IMR-90 (cell line): ENCODE results near the gene PRC1. TPM values are rescaled to one million over a fixed set of nuclear protein-coding genes. Genes with fewer than 3 reads are reported as not detected.

Experiments
- ATAC-seq: fragments of 200-7000 bp; cut with Tn5 transposase; 2 replicates; pipeline ENCODE4 v1.9.1; 2020; ENCODE audit warnings: low read depth, mild to moderate bottlenecking, moderate library complexity
- BruUV-seq: library from RNA; stranded (reverse); fragments of 400-500 nt; replicated peaks from 2 replicates; lab custom pipeline; 2021; lab: Mats Ljungman, UMichigan
- CTCF ChIA-PET: fragments of 300-600 bp; formaldehyde crosslinking; extraction: SDS; loops from one replicate; lab custom pipeline; 2021; ENCODE audit warnings: antibody characterized with exemption; lab: Yijun Ruan, JAX
- POLR2A ChIA-PET: fragments of 300-600 bp; sonication (Branson Sonifier 250); formaldehyde crosslinking; loops from one replicate; lab custom pipeline; 2022; ENCODE audit warnings: antibody characterized with exemption; ENCODE audit not compliant: unreplicated experiment; lab: Charles Lee
- DNase-seq: peaks from one replicate; pipeline ENCODE4 v3.0.0; 2013
- H2AFZ ChIP-seq: replicated peaks from 2 replicates; pipeline ENCODE3; 2013; ENCODE audit warnings: low read length, mild to moderate bottlenecking; ENCODE audit not compliant: poor library complexity
- H2AK5ac ChIP-seq: 2 replicates; pipeline ENCODE4 v1.6.1; 2013; ENCODE audit warnings: low read depth, low read length, inconsistent platforms
- H2AK9ac ChIP-seq: replicated peaks from 2 replicates; pipeline ENCODE3; 2013; ENCODE audit warnings: mild to moderate bottlenecking, low read depth, low read length, moderate library complexity; ENCODE audit not compliant: poor library complexity
- H2BK120ac ChIP-seq: 2 replicates; pipeline ENCODE4 v1.6.1; 2013; ENCODE audit warnings: low read depth, low read length, inconsistent platforms
- H2BK15ac ChIP-seq: 3 replicates; pipeline ENCODE4 v1.6.1; 2013; ENCODE audit warnings: low read depth, low read length, inconsistent platforms
- H2BK20ac ChIP-seq: 2 replicates; pipeline ENCODE4 v1.6.1; 2013; ENCODE audit warnings: low read depth, mild to moderate bottlenecking, inconsistent platforms, low read length, moderate library complexity
- H2BK5ac ChIP-seq: 2 replicates; pipeline ENCODE4 v1.6.1; 2013; ENCODE audit warnings: mild to moderate bottlenecking, low read depth, low read length, inconsistent platforms; ENCODE audit not compliant: poor library complexity, severe bottlenecking
- H3K14ac ChIP-seq: replicated peaks from 2 replicates; pipeline ENCODE4 v1.6.1; 2013; ENCODE audit warnings: low read depth, low read length, inconsistent platforms
- H3K18ac ChIP-seq: 2 replicates; pipeline ENCODE4 v1.6.1; 2013; ENCODE audit warnings: low read depth, low read length, control low read depth
- H3K23ac ChIP-seq: 2 replicates; pipeline ENCODE4 v1.6.1; 2013; ENCODE audit warnings: low read depth, low read length, inconsistent platforms
- H3K27ac ChIP-seq: 2 replicates; pipeline ENCODE4 v1.5.1; 2013; ENCODE audit warnings: mild to moderate bottlenecking, control low read depth, low read length; ENCODE audit not compliant: insufficient read depth
- H3K27me3 ChIP-seq: 2 replicates; pipeline ENCODE4 v1.6.1; 2013; ENCODE audit warnings: low read length; ENCODE audit not compliant: control insufficient read depth, insufficient read depth
- H3K36me3 ChIP-seq: 2 replicates; pipeline ENCODE4 v1.6.1; 2013; ENCODE audit warnings: low read length, mixed read lengths; ENCODE audit not compliant: control insufficient read depth, insufficient read depth
- H3K4ac ChIP-seq: 2 replicates; pipeline ENCODE4 v1.6.1; 2013; ENCODE audit warnings: low read depth, low read length, inconsistent platforms
- H3K4me1 ChIP-seq: 2 replicates; pipeline ENCODE4 v1.6.1; 2013; ENCODE audit warnings: low read length, mixed read lengths; ENCODE audit not compliant: control insufficient read depth, insufficient read depth
- H3K4me2 ChIP-seq: 2 replicates; pipeline ENCODE4 v1.6.1; 2013; ENCODE audit warnings: low read depth, mild to moderate bottlenecking, control low read depth, low read length, moderate library complexity
- H3K4me3 ChIP-seq: 2 replicates; pipeline ENCODE4 v1.5.1; 2013; ENCODE audit warnings: low read depth, mild to moderate bottlenecking, control low read depth, low read length, moderate library complexity; ENCODE audit not compliant: insufficient read depth
- H3K56ac ChIP-seq: 2 replicates; pipeline ENCODE4 v1.6.1; 2013; ENCODE audit warnings: low read length, inconsistent platforms; ENCODE audit not compliant: insufficient read depth; ENCODE audit errors: extremely low read depth
- H3K79me1 ChIP-seq, 2 experiments: 2 replicates each; pipeline ENCODE4 v1.6.1; 2013; ENCODE audit warnings: low read length in 2 of 2, inconsistent platforms in 1 of 2, low read depth in 1 of 2
- H3K9ac ChIP-seq: 2 replicates; pipeline ENCODE4 v1.6.1; 2013; ENCODE audit warnings: low read depth, low read length, control low read depth
- H3K9me1 ChIP-seq: 2 replicates; pipeline ENCODE4 v1.6.1; 2013; ENCODE audit warnings: low read length, inconsistent platforms; ENCODE audit not compliant: insufficient read depth
- H3K9me3 ChIP-seq: 2 replicates; pipeline ENCODE4 v1.6.1; 2013; ENCODE audit warnings: low read length; ENCODE audit not compliant: control insufficient read depth, insufficient read depth
- H4K20me1 ChIP-seq: 2 replicates; pipeline ENCODE4 v1.6.1; 2013; ENCODE audit warnings: low read length, inconsistent platforms; ENCODE audit not compliant: insufficient read depth
- H4K5ac ChIP-seq: 2 replicates; pipeline ENCODE4 v1.6.1; 2013; ENCODE audit warnings: mild to moderate bottlenecking, low read depth, low read length, control low read depth
- H4K8ac ChIP-seq, 2 experiments: 2 replicates each; pipeline ENCODE4 v1.6.1; 2013; ENCODE audit warnings: low read depth in 2 of 2, low read length in 2 of 2, control low read depth in 1 of 2, inconsistent platforms in 1 of 2
- H4K91ac ChIP-seq: 2 replicates; pipeline ENCODE4 v1.6.1; 2013; ENCODE audit warnings: low read depth, low read length, inconsistent platforms; ENCODE audit not compliant: insufficient read depth
- BHLHE40 ChIP-seq: fragments of 150-350 bp; IDR thresholded peaks from 2 replicates; pipeline ENCODE4 v1.6.1; 2016; ENCODE audit warnings: mild to moderate bottlenecking, low read depth, low read length
- CHD1 ChIP-seq: IDR thresholded peaks from 2 replicates; pipeline ENCODE4 v1.6.1; 2012; ENCODE audit warnings: low read depth, low read length, improper control_type of control experiment
- CTCF ChIP-seq: conservative IDR thresholded peaks from 2 replicates; pipeline ENCODE4 v1.5.1; 2012; ENCODE audit warnings: mild to moderate bottlenecking, low read depth, low read length, improper control_type of control experiment
- ELK1 ChIP-seq: fragments of 150-350 bp; IDR thresholded peaks from 2 replicates; pipeline ENCODE4 v1.6.1; 2016; ENCODE audit warnings: low read depth, mild to moderate bottlenecking, low read length, moderate library complexity, borderline replicate concordance
- FOS ChIP-seq: fragments of 150-350 bp; IDR thresholded peaks from 2 replicates; pipeline ENCODE4 v1.6.1; 2016; ENCODE audit warnings: low read depth, low read length
- NFE2L2 ChIP-seq: fragments of 150-350 bp; IDR thresholded peaks from 2 replicates; pipeline ENCODE4 v1.6.1; 2016; ENCODE audit warnings: low read depth, mild to moderate bottlenecking, low read length
- RAD21 ChIP-seq: IDR thresholded peaks from 2 replicates; pipeline ENCODE4 v1.6.1; 2012; ENCODE audit warnings: low read length, improper control_type of control experiment
- RCOR1 ChIP-seq: IDR thresholded peaks from 2 replicates; pipeline ENCODE4 v1.6.1; 2012; ENCODE audit warnings: mild to moderate bottlenecking, low read length, improper control_type of control experiment; ENCODE audit not compliant: insufficient replicate concordance
- RFX5 ChIP-seq: IDR thresholded peaks from 2 replicates; pipeline ENCODE4 v1.8.0; 2012; ENCODE audit warnings: low read depth, mild to moderate bottlenecking, low read length, moderate library complexity
- WGBS, 2 experiments: methylation state at CpG; one replicate each; pipeline versions ENCODE4 v1.1.5 to v1.1.7; 2013; ENCODE audit warnings: missing lambda C conversion rate in 2 of 2; ENCODE audit not compliant: insufficient read length in 1 of 2; ENCODE audit errors: extremely low coverage in 2 of 2; 5-methylcytosine and 5-hydroxymethylcytosine counted together
- dilution Hi-C: fragments of 300-500 bp; cut with HindIII; formaldehyde crosslinking; loops from one replicate; pipeline ENCODE4 v1.14.3; 2018; ENCODE audit warnings: low sequenced_read_pairs; ENCODE audit not compliant: unreplicated experiment
- in situ Hi-C: fragments of 300-500 bp; cut with MboI; formaldehyde crosslinking; loops from 3 replicates; pipeline ENCODE4 v1.14.3; 2019; ENCODE audit warnings: low sequenced_read_pairs, inconsistent platforms, mixed read lengths
- intact Hi-C: fragments of 100-400 bp; cut with micrococcal nuclease; formaldehyde crosslinking; loops from 2 replicates; pipeline ENCODE4 v1.10.0; 2022
- polyA plus RNA-seq, 3 experiments: library from polyadenylated mRNA; depleted of rRNA; stranded (reverse); fragments of >200 nt; gene quantifications; 2 replicates each; pipeline ENCODE4 v1.2.3, GENCODE V29; 2012; ENCODE audit warnings: low replicate concordance in 1 of 3
- total RNA-seq: library from RNA; depleted of rRNA; stranded (reverse); fragments of >200 nt; gene quantifications from 2 replicates; pipeline ENCODE4 v1.2.3, GENCODE V29; 2012
- TF ChIP-seq, protein P1 (sequence below): fragments of 150-350 bp; IDR thresholded peaks from 2 replicates; pipeline ENCODE4 v1.6.1; 2017; ENCODE audit warnings: mild to moderate bottlenecking, antibody characterized with exemption, low read length, low read depth

PRC1 gene
- total and polyA plus RNA-seq, 2 of the 4 experiments (the other 2 are of a cell fraction) = 131 to 148 TPM

DNA sequence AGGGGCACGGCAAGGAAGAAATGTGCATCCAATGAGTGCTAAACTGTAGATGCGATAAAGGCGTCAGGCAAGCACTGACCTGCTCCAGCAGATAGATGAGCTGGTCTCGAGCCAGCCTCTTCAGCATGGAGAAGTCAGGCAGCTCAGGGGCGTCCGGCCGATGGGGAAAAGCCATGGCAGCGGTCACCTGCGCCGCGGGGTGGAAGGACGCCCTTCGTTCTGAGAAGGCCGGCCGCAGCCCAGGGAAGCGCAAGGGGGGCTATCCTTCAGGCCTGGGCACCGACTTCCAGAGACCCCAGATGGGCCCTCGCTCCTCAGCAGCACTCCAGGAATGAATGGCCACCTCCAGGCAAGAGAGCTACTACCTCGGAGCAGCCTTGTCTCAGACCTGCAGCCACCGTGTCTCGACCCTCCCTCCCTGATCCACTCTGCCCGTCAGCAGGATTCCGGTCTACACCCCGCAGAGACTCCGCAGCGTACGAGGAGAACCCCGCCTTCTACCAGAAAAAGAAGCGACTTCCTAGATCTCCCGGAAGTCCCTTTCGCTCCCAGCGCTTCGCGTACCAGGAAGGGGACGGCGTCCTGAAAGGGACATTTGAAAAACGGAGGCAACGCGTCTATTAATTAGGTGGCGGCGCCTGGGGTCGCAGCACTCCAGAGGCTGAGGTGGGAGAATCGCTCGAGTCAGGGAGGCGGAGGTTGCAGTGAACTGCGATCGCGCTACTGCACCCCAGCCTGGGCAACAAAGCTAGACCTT, 27.9 kb upstream of the PRC1 start, which contains the start of gene VPS33B (continued):
- no peak for TF ChIP-seq FOS
- no peak for TF ChIP-seq BHLHE40

GRCh38 chr15:91021516-91022074, 27.3 kb upstream of the PRC1 start:
- peak; percentile 18 for DNase-seq
- dilution Hi-C loops = no loop called here
- H3K9me3 ChIP-seq = no peaks in the 10 kb centered on the region
- in situ Hi-C loops = no loop called here
- no peak overlapping the region for H2BK120ac ChIP-seq
- H2BK15ac ChIP-seq = no peak overlapping the region
- H3K9me1 ChIP-seq = peaks cover 6% of the 10 kb centered on the region; the same call in 1 of the 2 replicates
- peak overlapping the region; percentile 65 for H3K4me3 ChIP-seq
- H3K79me1 ChIP-seq = peaks cover 12 to 48% of the 10 kb centered on the region in 2 experiments
- peak overlapping the region; percentile 91 for H3K4me2 ChIP-seq
- peak overlapping the region; percentile 93 for H3K4ac ChIP-seq
- H4K5ac ChIP-seq = peak overlapping the region; percentile 8; the same call in 1 of the 2 replicates
- CTCF ChIA-PET = interaction anchor here (1.7 kb wide), 1 partner anchor 28 kb away, joined by 8 read pairs; no protein-coding TSS in a partner anchor
- H3K36me3 ChIP-seq = peaks cover 3% of the 10 kb centered on the region
- POLR2A ChIA-PET = interaction anchor here (0.5 kb wide), 1 partner anchor 50 kb away, joined by 6 read pairs; no protein-coding TSS in a partner anchor
- H3K56ac ChIP-seq = peak overlapping the region; percentile 78
- H3K9ac ChIP-seq = peak overlapping the region; percentile 89
- BruUV-seq = no TSS peak
- no peak overlapping the region for H3K18ac ChIP-seq
- H4K20me1 ChIP-seq = no peaks in the 10 kb centered on the region; the same call in 1 of the 2 replicates
- H3K14ac ChIP-seq = peak overlapping the region; percentile 96
- H3K27me3 ChIP-seq = no peaks in the 10 kb centered on the region
- peak overlapping the region; percentile 86 for H3K23ac ChIP-seq
- no peaks in the 10 kb centered on the region for H3K4me1 ChIP-seq
- H4K91ac ChIP-seq = peak overlapping the region; percentile 91; the same call in 1 of the 2 replicates
- H2BK5ac ChIP-seq = peak overlapping the region; percentile 59
- WGBS, 2 experiments = no CpG with 5 or more reads among the region's 4 CpGs
- peak overlapping the region; percentile 71 for H3K27ac ChIP-seq
- ATAC-seq = peak; percentile 18
- H2AK5ac ChIP-seq = peak overlapping the region; percentile 80; the same call in 1 of the 2 replicates
- H4K8ac ChIP-seq = peak overlapping the region; percentile 94 to 97
- H2BK20ac ChIP-seq = no peak overlapping the region
- intact Hi-C loops = no loop called here
- H2AFZ ChIP-seq = peak overlapping the region; percentile 98
- H2AK9ac ChIP-seq = peak overlapping the region; percentile 94
- TF ChIP-seq CTCF (no peak), BHLHE40 (no peak), CHD1 (no peak), RAD21 (no peak), RCOR1 (no peak), FOS (no peak), NFE2L2 (no peak), ELK1 (no peak), RFX5 (no peak)
- TF ChIP-seq, protein P1, sequence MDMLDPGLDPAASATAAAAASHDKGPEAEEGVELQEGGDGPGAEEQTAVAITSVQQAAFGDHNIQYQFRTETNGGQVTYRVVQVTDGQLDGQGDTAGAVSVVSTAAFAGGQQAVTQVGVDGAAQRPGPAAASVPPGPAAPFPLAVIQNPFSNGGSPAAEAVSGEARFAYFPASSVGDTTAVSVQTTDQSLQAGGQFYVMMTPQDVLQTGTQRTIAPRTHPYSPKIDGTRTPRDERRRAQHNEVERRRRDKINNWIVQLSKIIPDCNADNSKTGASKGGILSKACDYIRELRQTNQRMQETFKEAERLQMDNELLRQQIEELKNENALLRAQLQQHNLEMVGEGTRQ = no peak
